ENCODE results near the gene PTPN13.

The PTPN13 gene

GRCh38 chr4:86845593-86845992 lies 251.5 kb downstream of the PTPN13 start:
- Histone ChIP-seq H3K27me3 (ENCODE audit: control insufficient read depth, low read length) (peaks cover 3% of the 10 kb centered on the region; the same call in 1 of the 2 replicates), H3K4me3 (ENCODE audit: low read length) (no peak overlapping the region), H3K9me2 (replicated peaks; ENCODE audit: control insufficient read depth, low read length) (no peaks in the 10 kb centered on the region), H3K9me3 (ENCODE audit: control insufficient read depth, insufficient read depth, low read length) (no peaks in the 10 kb centered on the region), H4K20me1 (ENCODE audit: control insufficient read depth, insufficient read depth, low read depth, low read length) (no peaks in the 10 kb centered on the region), H3K4me2 (ENCODE audit: low read length) (no peak overlapping the region), H3K36me3 (ENCODE audit: control insufficient read depth, low read length) (no peaks in the 10 kb centered on the region), H3F3A (ENCODE audit: control insufficient read depth, insufficient read depth) (no peaks in the 10 kb centered on the region), H3K27ac (ENCODE audit: low read depth, low read length) (no peak overlapping the region), H3K4me1 (ENCODE audit: control insufficient read depth, low read length) (no peaks in the 10 kb centered on the region), H3K79me2 (ENCODE audit: control insufficient read depth, low read length) (no peaks in the 10 kb centered on the region)
- TF ChIP-seq CTCF (IDR thresholded peaks at IDR 0.05; ENCODE audit: low read depth, low read length, poor library complexity, severe bottlenecking) (no peak), EZH2phosphoT487 (IDR thresholded peaks at IDR 0.05; ENCODE audit: borderline replicate concordance, low read length) (no peak)

- H3K4me3 ChIP-seq (ENCODE audit: low read length), result no peak overlapping the region
- no peak for TF ChIP-seq CTCF (IDR thresholded peaks at IDR 0.05; ENCODE audit: low read depth, low read length, poor library complexity, severe bottlenecking)
- TF ChIP-seq EZH2phosphoT487 (IDR thresholded peaks at IDR 0.05; ENCODE audit: borderline replicate concordance, low read length), result no peak
- H3K27ac ChIP-seq (ENCODE audit: low read depth, low read length), result no peak overlapping the region
- no peaks in the 10 kb centered on the region for H3K79me2 ChIP-seq (ENCODE audit: control insufficient read depth, low read length)
- peaks cover 3% of the 10 kb centered on the region; the same call in 1 of the 2 replicates for H3K27me3 ChIP-seq (ENCODE audit: control insufficient read depth, low read length)
- no peaks in the 10 kb centered on the region for H3K9me2 ChIP-seq (replicated peaks; ENCODE audit: control insufficient read depth, low read length)
- no peaks in the 10 kb centered on the region for H3K36me3 ChIP-seq (ENCODE audit: control insufficient read depth, low read length)
- no peak overlapping the region for H3K4me2 ChIP-seq (ENCODE audit: low read length)
- no peaks in the 10 kb centered on the region for H3F3A ChIP-seq (ENCODE audit: control insufficient read depth, insufficient read depth)
- no peaks in the 10 kb centered on the region for H4K20me1 ChIP-seq (ENCODE audit: control insufficient read depth, insufficient read depth, low read depth, low read length)
- no peaks in the 10 kb centered on the region for H3K4me1 ChIP-seq (ENCODE audit: control insufficient read depth, low read length)
- H3K9me3 ChIP-seq (ENCODE audit: control insufficient read depth, insufficient read depth, low read length), result no peaks in the 10 kb centered on the region
Observed at GRCh38 chr4:86846921-86847320, 252.8 kb downstream of the PTPN13 start.

GRCh38 chr4:86847571-86847970 lies 253.5 kb downstream of the PTPN13 start:
- H3K4me1 ChIP-seq (ENCODE audit: control insufficient read depth, low read length), result no peaks in the 10 kb centered on the region
- no peaks in the 10 kb centered on the region for H3K79me2 ChIP-seq (ENCODE audit: control insufficient read depth, low read length)
- no peaks in the 10 kb centered on the region for H4K20me1 ChIP-seq (ENCODE audit: control insufficient read depth, insufficient read depth, low read depth, low read length)
- no peaks in the 10 kb centered on the region for H3K9me3 ChIP-seq (ENCODE audit: control insufficient read depth, insufficient read depth, low read length)
- H3K4me2 ChIP-seq (ENCODE audit: low read length), result no peak overlapping the region
- no peak overlapping the region for H3K27ac ChIP-seq (ENCODE audit: low read depth, low read length)
- TF ChIP-seq CTCF (IDR thresholded peaks at IDR 0.05; ENCODE audit: low read depth, low read length, poor library complexity, severe bottlenecking) (no peak), EZH2phosphoT487 (IDR thresholded peaks at IDR 0.05; ENCODE audit: borderline replicate concordance, low read length) (no peak)
- H3K9me2 ChIP-seq (replicated peaks; ENCODE audit: control insufficient read depth, low read length), result no peaks in the 10 kb centered on the region
- H3F3A ChIP-seq (ENCODE audit: control insufficient read depth, insufficient read depth), result no peaks in the 10 kb centered on the region
- H3K27me3 ChIP-seq (ENCODE audit: control insufficient read depth, low read length), result peaks cover 3% of the 10 kb centered on the region; the same call in 1 of the 2 replicates
- no peaks in the 10 kb centered on the region for H3K36me3 ChIP-seq (ENCODE audit: control insufficient read depth, low read length)
- H3K4me3 ChIP-seq (ENCODE audit: low read length), result no peak overlapping the region

Data from DOHH2 (cell line).